OCI-LY7 (cell line): ENCODE results near the gene GTPBP10.

Experiments used
- CTCF ChIP-seq: fragments of 200-600 bp; sonication (generic); conservative IDR thresholded peaks from 2 replicates; pipeline ENCODE4 v1.5.1; 2014; ENCODE audit warnings: mild to moderate bottlenecking, antibody characterized with exemption, low read length, moderate library complexity, mixed read lengths
- EZH2phosphoT487 ChIP-seq: fragments of 200-600 bp; sonication (generic); IDR thresholded peaks from 2 replicates; pipeline ENCODE4 v1.6.1; 2018; ENCODE audit warnings: low read depth, borderline replicate concordance, mild to moderate bottlenecking, mixed run types, antibody characterized with exemption, low read length, moderate library complexity, mixed read lengths

GRCh38 chr7:90349305-90349704 is 2.8 kb downstream of the GTPBP10 start:
- TF ChIP-seq CTCF (no peak), EZH2phosphoT487 (no peak)
